HEK293 (cell line): ENCODE data around the gene TDRD1.

Source experiments
- CTCF ChIA-PET: fragments of 350-600 bp; formaldehyde crosslinking; extraction: SDS; loops from one replicate; lab custom pipeline; 2021; ENCODE audit warnings: antibody characterized with exemption; lab: Yijun Ruan, JAX
- POLR2A ChIA-PET: fragments of 300-600 bp; formaldehyde crosslinking; extraction: SDS; loops from one replicate; lab custom pipeline; 2020; ENCODE audit warnings: antibody characterized with exemption, inconsistent platforms; lab: Yijun Ruan, JAX
- H3K27ac ChIP-seq: fragments of 200-500 bp; sonication (Bioruptor generic); 2 replicates; pipeline ENCODE4 v1.5.1; 2014; ENCODE audit warnings: low read depth, low read length, control low read depth, inconsistent platforms; ENCODE audit errors: extremely low read depth
- H3K36me3 ChIP-seq, 2 experiments: fragments of 200-500 bp in 1 of 2; sonication (Bioruptor generic) in 1 of 2; 1 replicate in 1 of 2; 2 replicates in 1 of 2; pipeline ENCODE4 v1.5.1; 2014 to 2017; ENCODE audit warnings: inconsistent platforms in 2 of 2, low read length in 2 of 2; ENCODE audit not compliant: control insufficient read depth in 2 of 2, insufficient read depth in 1 of 2
- H3K4me1 ChIP-seq: fragments of 200-500 bp; sonication (Bioruptor generic); 2 replicates; pipeline ENCODE4 v1.5.1; 2014; ENCODE audit warnings: mild to moderate bottlenecking, low read length, inconsistent platforms; ENCODE audit not compliant: control insufficient read depth, insufficient read depth
- H3K4me3 ChIP-seq: 2 replicates; pipeline ENCODE4 v1.5.1; 2011; ENCODE audit warnings: low read depth, mild to moderate bottlenecking, control low read depth, low read length, moderate library complexity
- H3K9me3 ChIP-seq: fragments of 200-500 bp; sonication (Bioruptor generic); 2 replicates; pipeline ENCODE4 v1.5.1; 2014; ENCODE audit warnings: low read depth, low read length, inconsistent platforms; ENCODE audit not compliant: control insufficient read depth, insufficient read depth
- BCL11A ChIP-seq: fragments of 450-650 bp; formaldehyde crosslinking; IDR thresholded peaks from 2 replicates; pipeline ENCODE4 v1.5.1; 2016; ENCODE audit warnings: low read depth, missing biosample characterization, missing genetic modification characterization
- FEZF1 ChIP-seq: fragments of 450-650 bp; formaldehyde crosslinking; IDR thresholded peaks from 2 replicates; pipeline ENCODE4 v1.5.1; 2016; ENCODE audit warnings: missing biosample characterization, missing genetic modification characterization
- KLF17 ChIP-seq: fragments of 450-650 bp; formaldehyde crosslinking; IDR thresholded peaks from 2 replicates; pipeline ENCODE4 v1.5.1; 2016; ENCODE audit warnings: missing biosample characterization, missing genetic modification characterization
- OSR2 ChIP-seq: fragments of 450-650 bp; formaldehyde crosslinking; IDR thresholded peaks from 2 replicates; pipeline ENCODE4 v1.5.1; 2016; ENCODE audit warnings: missing biosample characterization, missing genetic modification characterization
- PRDM10 ChIP-seq: fragments of 450-650 bp; formaldehyde crosslinking; IDR thresholded peaks from 2 replicates; pipeline ENCODE4 v1.5.1; 2016; ENCODE audit warnings: missing biosample characterization, missing genetic modification characterization
- ZBTB10 ChIP-seq: fragments of 450-650 bp; formaldehyde crosslinking; IDR thresholded peaks from 2 replicates; pipeline ENCODE4 v1.5.1; 2016; ENCODE audit warnings: missing biosample characterization, missing genetic modification characterization
- ZIC2 ChIP-seq: fragments of 450-650 bp; formaldehyde crosslinking; IDR thresholded peaks from 2 replicates; pipeline ENCODE4 v1.5.1; 2016; ENCODE audit warnings: missing biosample characterization, missing genetic modification characterization
- ZNF140 ChIP-seq: fragments of 450-650 bp; formaldehyde crosslinking; IDR thresholded peaks from 2 replicates; pipeline ENCODE4 v1.5.1; 2016; ENCODE audit warnings: missing biosample characterization, missing genetic modification characterization
- ZNF155 ChIP-seq: fragments of 450-650 bp; formaldehyde crosslinking; IDR thresholded peaks from 2 replicates; pipeline ENCODE4 v1.5.1; 2016; ENCODE audit warnings: missing biosample characterization, missing genetic modification characterization
- ZNF16 ChIP-seq: fragments of 450-650 bp; formaldehyde crosslinking; IDR thresholded peaks from 2 replicates; pipeline ENCODE4 v1.5.1; 2016; ENCODE audit warnings: low read depth, missing biosample characterization, missing genetic modification characterization
- ZNF169 ChIP-seq: fragments of 450-650 bp; formaldehyde crosslinking; IDR thresholded peaks from 2 replicates; pipeline ENCODE4 v1.5.1; 2016; ENCODE audit warnings: missing biosample characterization, missing genetic modification characterization
- ZNF211 ChIP-seq: fragments of 450-650 bp; formaldehyde crosslinking; IDR thresholded peaks from 2 replicates; pipeline ENCODE4 v1.5.1; 2016; ENCODE audit warnings: low read depth, missing biosample characterization, missing genetic modification characterization
- ZNF274 ChIP-seq, 2 experiments: fragments of 200-500 bp in 1 of 2; fragments of 450-650 bp in 1 of 2; sonication (Bioruptor generic) in 1 of 2; formaldehyde crosslinking in 1 of 2; IDR thresholded peaks; 2 replicates each; pipeline versions ENCODE4 v1.5.1 to v1.6.1; 2014 to 2016; ENCODE audit warnings: borderline replicate concordance in 1 of 2, inconsistent platforms in 1 of 2, low read length in 1 of 2, missing biosample characterization in 1 of 2, missing genetic modification characterization in 1 of 2
- ZNF324 ChIP-seq: fragments of 450-650 bp; formaldehyde crosslinking; IDR thresholded peaks from 2 replicates; pipeline ENCODE4 v1.5.1; 2016; ENCODE audit warnings: missing biosample characterization, missing genetic modification characterization
- ZNF362 ChIP-seq: fragments of 450-650 bp; formaldehyde crosslinking; IDR thresholded peaks from 2 replicates; pipeline ENCODE4 v1.5.1; 2016; ENCODE audit warnings: missing biosample characterization, missing genetic modification characterization
- ZNF398 ChIP-seq: fragments of 450-650 bp; formaldehyde crosslinking; IDR thresholded peaks from 2 replicates; pipeline ENCODE4 v1.5.1; 2017; ENCODE audit warnings: missing biosample characterization, missing genetic modification characterization
- ZNF404 ChIP-seq: fragments of 450-650 bp; formaldehyde crosslinking; IDR thresholded peaks from 2 replicates; pipeline ENCODE4 v1.5.1; 2017; ENCODE audit warnings: missing biosample characterization, missing genetic modification characterization
- ZNF423 ChIP-seq: fragments of 450-650 bp; formaldehyde crosslinking; IDR thresholded peaks from 2 replicates; pipeline ENCODE4 v1.5.1; 2016; ENCODE audit warnings: missing biosample characterization, missing genetic modification characterization
- ZNF596 ChIP-seq: fragments of 450-650 bp; IDR thresholded peaks from 2 replicates; pipeline ENCODE4 v1.5.0; 2018; ENCODE audit warnings: missing biosample characterization, mild to moderate bottlenecking, missing genetic modification characterization, moderate library complexity
- ZNF785 ChIP-seq: fragments of 450-650 bp; formaldehyde crosslinking; IDR thresholded peaks from 2 replicates; pipeline ENCODE4 v1.5.1; 2016; ENCODE audit warnings: missing biosample characterization, missing genetic modification characterization

Gene TDRD1

GRCh38 chr10:114202812-114203211 lies 23.7 kb downstream of the TDRD1 start:
- no peak for TF ChIP-seq ZNF140
- no peak for TF ChIP-seq ZIC2
- TF ChIP-seq ZNF596 (tag by site-specific recombination) = no peak
- TF ChIP-seq FEZF1 (tag by site-specific recombination) = no peak
- no peak for TF ChIP-seq ZNF362 (tag by site-specific recombination)
- no peak for TF ChIP-seq ZNF169 (tag by site-specific recombination)
- no peak for TF ChIP-seq ZNF785
- TF ChIP-seq ZNF274 (IDR thresholded peaks at IDR 0.05; ENCODE audit: low read length) = no peak
- no peak for TF ChIP-seq ZNF274 (tag by site-specific recombination; IDR thresholded peaks at IDR 0.05; ENCODE audit: borderline replicate concordance)
- TF ChIP-seq OSR2 = no peak
- TF ChIP-seq KLF17 = no peak
- TF ChIP-seq ZBTB10 (tag by site-specific recombination) = no peak
- no peak for TF ChIP-seq BCL11A (tag by site-specific recombination)
- TF ChIP-seq ZNF398 (tag by site-specific recombination) = no peak
- no peak for TF ChIP-seq ZNF404 (tag by site-specific recombination)
- no peak for TF ChIP-seq ZNF423 (tag by site-specific recombination)
- TF ChIP-seq ZNF16 = no peak
- TF ChIP-seq PRDM10 = no peak
- TF ChIP-seq ZNF155 (tag by site-specific recombination) = no peak
- no peak for TF ChIP-seq ZNF211 (tag by site-specific recombination)
- no peak for TF ChIP-seq ZNF324
- H3K4me3 ChIP-seq = no peak overlapping the region
- no peaks in the 10 kb centered on the region for H3K4me1 ChIP-seq
- CTCF ChIA-PET = no interaction called here
- H3K9me3 ChIP-seq = no peaks in the 10 kb centered on the region
- H3K36me3 ChIP-seq = no peaks in the 10 kb centered on the region
- no peak overlapping the region for H3K27ac ChIP-seq
- POLR2A ChIA-PET = no interaction called here
